HG03575 (cell line): ENCODE data around the gene PRKCZ.

Experiments used
- ATAC-seq: cut with Tn5 transposase; IDR thresholded peaks from one replicate; pipeline ENCODE4 v1.9.1; 2021; ENCODE audit not compliant: unreplicated experiment, insufficient number of reproducible peaks, low FRiP score; ENCODE audit errors: extremely low read depth

PRKCZ gene

DNA sequence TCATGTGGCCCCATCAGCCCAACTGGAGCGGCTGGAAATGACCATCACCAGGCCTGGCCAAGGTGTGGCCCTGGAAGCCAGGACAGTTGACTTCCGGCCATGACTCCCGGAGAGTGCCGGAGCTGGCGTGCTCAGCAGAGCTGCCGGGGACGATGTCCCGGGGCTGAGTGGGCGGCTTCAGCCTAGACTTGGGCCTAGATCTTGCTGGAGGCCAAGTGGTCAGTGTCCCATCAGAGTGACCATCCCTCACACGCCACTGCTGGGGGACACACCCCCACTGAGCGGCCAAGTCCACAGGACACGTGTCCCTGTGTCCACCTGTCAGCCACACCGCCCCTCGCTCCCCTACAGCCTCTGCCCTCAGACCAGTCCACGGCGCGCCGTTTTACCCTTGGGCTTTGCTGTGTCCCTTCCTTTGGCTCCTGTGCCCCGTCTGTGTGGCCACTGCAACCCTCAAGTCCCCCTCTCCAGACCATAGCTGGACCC, 140.3 kb downstream of the PRKCZ start:
- no peak for ATAC-seq

DNA sequence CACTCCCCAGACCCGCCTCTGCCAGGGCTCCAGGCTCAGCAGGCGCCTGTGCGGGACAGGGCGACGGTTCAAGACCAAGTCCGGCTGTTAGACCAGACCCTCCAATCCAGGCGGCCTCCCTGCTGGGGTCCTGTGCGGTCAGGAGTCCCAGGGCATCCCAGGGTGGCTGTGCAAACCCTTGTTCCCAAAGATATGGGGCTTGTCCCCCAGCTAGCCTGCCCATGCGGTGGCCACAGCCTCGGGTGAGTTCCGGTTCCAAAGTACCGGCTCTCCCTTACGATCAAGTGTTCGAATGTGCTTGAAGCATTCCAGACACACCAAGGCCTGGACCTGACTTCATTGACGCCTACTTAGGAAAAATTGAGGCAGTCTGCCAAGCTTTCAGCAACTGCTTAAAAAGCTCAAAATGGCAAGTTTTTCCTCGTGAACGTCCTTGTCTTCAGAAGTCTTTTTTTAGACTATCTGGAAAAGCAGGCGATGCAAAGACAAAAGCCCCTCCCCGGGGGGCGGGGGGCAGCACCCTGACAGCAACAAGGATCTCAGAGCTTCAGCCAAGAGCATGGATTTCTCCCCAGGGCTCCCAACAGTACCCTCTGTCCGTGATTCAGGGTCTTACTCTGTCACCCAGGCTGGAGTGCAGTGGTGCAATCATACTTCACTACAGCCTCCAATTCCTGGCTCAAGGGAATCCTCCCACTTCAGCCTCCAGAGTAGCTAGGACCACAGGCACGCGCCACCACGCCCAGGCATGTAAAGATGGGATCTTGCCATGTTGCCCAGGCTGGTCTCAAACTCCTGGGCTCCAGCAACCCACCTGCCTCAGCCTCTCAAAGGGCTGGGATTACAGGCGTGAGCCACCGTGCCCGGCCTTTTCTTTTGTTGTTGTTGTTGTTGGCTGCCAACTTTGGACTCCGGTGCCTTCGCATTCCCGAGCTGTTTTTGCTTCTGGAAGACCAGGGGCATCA, 142.1 kb downstream of the PRKCZ start:
- ATAC-seq: no peak

DNA sequence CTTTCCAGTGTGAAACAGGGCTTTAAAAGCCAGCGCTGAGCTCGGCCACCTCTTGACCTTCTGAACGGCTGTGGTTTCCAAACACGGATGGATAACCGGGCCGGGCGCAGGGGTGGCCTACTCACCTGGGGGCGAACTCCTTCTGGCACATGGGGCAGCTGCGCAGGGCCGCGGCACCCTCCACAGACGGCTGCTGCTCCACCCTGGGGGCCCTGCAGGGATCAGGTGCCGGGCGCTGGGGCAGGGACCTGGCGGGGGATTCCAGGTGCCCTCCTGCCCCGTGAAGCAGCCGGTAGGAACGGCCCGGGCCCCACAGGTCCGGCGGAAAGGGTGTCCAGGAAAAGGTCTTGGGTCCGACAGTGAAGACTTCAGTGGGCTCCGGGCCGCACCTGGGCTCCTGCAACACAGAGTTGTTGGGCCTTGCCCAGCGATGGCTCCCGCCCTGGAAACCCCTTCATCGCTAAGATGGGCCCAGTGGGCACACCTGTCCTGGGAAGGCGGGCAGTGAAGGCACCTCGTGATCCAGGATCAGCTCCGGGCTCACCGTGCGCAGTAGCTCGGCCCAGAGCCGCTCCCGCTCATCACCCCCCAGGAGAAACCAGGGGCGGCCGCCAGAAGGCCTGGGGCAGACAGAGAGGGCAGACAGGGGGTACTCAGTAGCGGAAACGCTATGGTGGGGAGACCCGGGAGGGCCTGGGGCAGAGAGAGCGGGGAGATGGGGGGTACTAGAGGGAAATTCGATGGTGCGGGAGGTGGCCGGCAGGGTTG, 143.5 kb downstream of the PRKCZ start:
- ATAC-seq: no peak

DNA sequence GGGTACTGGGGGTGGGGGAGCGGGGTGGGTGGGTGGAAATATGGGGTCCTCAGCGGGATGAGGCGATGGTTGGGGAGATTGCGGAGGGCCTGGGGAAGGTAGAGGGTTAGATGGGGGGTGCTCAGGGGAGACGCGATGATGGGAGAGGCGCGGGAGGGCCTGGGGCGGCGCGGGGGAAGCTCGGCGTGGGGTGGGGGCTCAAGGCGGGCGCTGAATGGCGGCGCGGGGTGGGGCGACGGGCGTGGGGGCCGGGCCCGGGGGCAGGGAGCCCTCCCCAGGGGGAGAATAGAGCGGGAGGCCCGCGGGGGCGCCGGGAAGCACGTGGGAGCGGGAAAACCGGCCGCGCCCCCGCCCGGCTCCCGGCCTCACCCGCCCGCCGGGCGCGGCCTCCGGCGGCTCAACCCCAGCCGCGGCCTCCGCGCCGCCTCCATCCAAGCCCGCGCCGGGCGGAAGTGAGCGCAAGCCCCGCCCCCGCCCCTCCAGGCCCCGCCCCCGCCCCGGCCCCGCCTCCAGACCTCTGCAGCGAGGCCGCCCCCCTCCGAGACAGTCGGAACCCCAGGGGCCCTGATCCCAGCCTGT, 144.2 kb downstream of the PRKCZ start, which contains the start of gene FAAP20:
Gene FAAP20 (minus strand): TSS at position 454 of the 579 bp plus-strand sequence. CDS start 23 bp downstream, at position 431.
- ATAC-seq: no peak

DNA sequence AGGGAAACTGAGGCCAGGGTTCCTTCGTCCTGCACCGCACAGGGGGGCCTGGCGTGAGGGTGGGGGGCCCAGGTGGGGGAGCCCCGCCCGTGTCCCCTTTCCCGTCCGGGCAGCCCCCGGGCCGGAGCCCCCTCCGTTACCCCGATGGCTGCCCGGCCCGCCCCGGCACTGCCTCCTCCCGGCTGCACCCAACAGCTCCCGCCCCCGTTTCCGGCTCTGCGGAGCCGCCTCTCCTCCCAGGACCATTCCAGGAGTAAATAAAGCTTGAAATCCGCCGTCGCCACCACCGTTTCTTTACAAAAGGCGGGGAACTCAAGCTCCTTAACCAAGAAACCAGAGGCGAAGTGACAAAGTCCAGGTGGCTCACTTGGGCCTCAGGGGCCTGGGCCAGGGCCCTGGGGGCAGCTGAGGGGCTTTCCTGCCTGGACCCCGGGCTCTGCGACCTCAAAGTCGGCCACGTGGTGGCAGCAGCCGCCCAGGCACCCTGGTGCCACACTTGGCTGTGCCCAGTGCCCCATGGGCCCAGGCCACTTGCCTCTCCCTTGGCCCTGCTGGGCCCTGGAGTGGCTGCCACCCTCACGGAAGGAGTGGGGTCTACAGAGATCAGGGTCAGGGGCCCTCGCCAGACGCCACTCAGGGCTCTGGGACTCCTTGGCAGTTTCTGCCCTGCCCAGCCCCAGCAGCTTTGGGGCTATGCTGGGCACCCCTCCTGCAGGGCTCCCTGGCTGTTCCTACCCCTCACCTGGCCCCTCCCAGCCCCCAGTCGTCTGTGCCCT, 144.9 kb downstream of the PRKCZ start:
- no peak for ATAC-seq

DNA sequence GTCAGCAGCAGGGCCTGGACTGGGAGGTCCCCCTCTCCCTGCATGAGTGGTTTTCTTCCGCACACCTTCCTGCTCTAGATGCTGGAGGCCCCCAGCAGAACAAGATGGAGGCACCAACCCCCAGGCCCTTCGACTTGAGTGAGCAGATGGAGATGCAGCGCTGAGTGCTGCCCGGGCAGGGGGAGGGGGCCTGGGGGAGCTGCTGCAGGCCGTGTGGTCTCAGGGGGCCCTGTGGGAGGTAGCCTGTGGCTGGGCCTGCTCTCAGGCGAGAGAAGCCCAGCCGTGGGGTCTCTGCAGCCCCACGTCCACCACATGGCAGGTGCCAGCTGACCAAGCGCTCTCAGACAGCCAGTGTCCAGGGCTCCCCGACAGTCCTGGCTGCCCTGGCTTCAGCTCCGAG, 145.6 kb downstream of the PRKCZ start:
- no peak for ATAC-seq

DNA sequence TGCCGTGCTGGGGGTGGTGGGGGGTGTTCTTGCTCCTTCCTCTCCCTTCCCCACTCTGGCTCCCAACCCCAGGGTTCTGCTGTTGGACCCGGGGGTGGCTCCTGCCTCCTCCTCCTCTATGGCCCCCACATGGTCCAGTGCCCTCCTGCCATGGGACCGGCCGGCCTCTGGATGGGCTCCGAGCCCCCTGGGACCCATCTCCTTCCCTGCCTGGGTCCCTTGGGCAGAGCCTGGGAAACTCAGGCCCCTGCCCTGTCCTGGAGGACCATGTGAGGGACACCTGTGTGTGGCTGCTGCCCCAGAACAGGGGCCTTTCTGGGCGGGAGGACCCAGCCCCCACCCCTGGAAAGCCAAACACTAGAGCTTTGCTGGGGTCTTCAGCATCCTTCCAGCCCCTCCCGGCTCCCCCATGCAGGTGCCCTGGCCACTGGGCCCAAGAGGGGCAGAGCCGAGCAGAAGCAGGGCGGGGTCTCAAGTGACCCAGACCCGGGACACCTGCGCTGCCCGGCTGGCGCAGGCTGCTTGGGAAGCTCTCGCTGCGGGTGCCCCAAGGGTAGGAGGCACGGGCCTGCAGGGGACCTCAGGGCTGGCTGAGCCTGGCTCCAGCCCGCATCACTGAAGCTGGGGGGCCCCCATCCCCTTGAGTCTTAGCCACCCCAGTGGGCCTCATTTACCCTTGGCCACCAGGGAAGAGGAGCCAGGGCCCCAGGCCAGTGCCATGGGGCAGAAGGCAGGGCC, 146.9 kb downstream of the PRKCZ start:
- no peak for ATAC-seq

DNA sequence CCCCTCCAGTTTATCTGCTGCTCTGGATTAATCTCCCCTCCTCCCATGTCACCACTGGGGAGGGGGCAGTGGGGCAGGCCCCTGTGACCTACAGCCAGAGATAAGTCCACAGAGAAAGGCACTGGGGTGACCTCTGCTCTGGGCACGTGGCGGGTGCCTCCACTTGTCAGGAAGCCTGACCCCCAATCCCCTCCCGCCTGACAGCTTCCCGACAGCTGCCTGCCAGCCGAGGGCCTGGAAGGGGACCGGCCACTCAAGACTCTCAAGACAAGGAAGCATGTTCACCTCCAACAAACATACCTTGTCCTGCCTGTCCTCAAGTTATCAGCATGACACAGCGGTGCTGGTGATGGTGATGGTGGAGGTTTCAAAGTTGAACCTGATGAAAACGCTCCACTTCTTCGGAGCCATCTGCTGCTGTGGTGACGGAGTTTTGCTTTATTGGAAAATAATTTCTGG, 147.5 kb downstream of the PRKCZ start:
- ATAC-seq: no peak

DNA sequence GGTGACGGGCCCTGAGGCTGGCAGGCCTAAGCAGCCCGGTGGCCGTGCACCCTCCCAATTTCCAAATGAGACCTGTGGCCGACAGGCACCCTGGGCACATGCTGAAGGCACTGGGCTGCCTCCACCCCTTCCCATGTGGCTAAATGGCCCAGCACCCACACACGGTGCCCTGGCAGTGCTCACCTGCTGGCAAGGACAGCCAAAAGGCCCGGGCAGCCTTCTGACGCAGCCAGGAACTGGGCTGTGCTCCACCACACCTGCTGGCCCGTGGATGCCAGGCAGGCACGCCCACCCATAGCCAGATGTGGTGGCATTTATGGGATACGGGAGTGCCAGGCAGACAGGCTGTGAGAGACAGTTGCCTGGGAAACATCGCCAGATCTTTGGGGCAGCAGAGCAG, 148.4 kb downstream of the PRKCZ start:
- ATAC-seq: no peak

DNA sequence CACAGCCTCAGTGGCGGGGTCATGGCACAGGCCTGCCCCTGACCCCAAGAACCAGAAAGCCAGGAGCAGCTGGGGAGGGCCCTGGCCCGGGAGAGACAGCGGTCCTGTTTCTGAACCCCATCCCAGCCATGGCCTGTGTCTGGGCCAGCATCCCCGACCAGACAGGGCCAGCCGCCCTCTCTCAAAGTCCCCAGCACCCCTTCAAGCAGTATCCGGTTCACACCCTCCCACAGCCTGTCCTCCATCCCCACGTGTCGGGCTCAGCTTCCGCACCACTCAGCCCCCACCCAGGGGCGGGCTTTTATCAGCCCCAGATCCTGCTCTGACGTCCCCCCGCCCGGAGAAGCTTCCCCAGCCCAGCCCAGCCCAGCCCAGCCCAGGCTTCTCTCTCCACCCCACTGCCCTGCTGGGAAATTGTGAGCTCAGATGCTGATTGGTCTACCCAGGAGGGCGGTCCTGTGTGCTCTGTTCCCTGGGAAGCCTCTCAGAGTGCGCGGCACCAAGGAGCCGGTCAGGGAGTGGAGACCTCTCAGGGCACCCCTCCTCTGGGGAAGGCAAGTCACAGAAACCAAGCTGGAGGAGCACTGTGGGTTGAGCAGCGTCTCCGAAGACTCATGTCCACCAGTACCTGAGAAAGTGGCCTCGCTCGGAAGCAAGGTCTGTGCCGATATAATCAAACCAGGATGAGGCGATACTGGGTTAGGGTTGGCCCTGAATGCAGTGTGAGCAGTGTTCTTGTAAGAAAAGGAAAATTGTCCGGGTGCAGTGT, 149.0 kb downstream of the PRKCZ start:
- ATAC-seq: no peak

DNA sequence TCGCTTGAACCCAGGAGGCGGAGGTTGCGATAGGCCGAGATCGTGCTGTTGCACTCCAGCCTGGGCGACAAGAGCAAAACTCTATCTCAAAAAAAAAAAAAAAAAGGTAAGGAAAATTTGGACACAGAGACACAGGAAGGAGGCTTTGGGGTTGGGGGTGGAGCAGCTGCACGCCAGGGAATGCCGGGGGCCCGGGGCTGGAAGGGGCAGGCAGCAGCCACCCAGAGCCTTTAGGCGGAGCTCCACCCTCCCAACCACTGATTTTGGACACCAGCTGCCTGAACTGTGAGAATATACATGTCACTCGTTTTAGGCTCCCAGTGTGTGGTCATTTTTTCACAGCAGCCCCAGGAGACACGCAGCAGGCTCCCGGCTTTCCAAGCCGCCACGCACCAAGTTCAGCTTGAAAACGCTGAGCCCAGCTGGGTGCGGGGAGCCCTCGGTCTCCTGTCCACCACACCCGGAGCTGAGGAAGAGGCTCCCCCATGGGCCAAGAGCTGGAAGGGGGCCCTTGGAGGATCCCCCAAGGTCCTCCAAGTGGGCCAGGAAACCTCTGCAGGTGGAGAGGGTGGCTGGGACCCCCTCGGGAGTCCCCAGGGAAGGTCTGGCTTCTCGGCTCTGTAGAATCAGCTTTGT, 150.2 kb downstream of the PRKCZ start:
- no peak for ATAC-seq

DNA sequence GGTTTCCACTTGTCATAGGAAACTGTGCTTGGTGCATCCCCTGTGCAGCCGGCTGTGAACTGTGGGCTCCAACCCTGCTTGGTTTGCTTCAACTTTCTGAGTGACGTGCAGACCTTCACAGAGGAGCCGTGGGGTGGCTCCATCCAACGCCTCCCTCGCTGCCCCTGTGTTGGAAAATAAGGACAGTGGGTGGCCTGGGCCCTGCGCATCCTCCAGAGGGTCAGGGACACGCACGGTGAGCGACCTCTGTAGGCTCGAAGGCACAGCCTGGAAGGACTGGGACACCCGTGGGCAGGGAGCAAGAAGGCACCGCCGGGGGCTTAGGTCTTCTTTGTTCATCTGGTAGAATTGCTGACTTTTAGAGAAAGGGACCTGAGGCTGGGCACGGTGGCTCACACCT, 150.9 kb downstream of the PRKCZ start:
- ATAC-seq: no peak

DNA sequence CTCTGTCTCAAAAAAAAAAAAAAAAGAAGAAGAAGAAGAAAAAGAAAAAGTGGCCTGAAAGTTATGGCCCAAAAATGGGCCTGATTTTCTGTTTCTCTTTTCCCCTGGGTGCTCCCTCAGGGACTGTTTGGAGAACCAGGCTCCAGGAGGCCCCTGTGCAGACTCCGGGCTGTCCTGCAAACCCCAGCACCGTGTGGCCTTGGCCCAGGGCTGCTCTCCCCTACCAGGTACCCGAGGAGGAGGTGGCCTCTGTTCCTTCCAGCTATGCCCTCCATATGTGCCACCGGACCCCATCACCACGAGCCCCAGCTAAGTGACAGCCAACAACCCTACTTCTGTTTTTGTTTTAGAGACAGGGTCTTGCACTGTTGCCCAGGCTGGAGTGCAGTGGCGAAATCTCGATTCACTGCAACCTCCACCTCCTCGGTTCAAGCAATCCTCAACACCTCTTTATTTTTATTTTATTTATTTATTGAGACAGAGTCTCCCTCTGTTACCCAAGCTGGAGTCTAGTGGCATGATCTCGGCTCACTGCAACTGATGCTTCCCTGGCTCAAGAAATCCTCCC, 151.9 kb downstream of the PRKCZ start:
- no peak for ATAC-seq

DNA sequence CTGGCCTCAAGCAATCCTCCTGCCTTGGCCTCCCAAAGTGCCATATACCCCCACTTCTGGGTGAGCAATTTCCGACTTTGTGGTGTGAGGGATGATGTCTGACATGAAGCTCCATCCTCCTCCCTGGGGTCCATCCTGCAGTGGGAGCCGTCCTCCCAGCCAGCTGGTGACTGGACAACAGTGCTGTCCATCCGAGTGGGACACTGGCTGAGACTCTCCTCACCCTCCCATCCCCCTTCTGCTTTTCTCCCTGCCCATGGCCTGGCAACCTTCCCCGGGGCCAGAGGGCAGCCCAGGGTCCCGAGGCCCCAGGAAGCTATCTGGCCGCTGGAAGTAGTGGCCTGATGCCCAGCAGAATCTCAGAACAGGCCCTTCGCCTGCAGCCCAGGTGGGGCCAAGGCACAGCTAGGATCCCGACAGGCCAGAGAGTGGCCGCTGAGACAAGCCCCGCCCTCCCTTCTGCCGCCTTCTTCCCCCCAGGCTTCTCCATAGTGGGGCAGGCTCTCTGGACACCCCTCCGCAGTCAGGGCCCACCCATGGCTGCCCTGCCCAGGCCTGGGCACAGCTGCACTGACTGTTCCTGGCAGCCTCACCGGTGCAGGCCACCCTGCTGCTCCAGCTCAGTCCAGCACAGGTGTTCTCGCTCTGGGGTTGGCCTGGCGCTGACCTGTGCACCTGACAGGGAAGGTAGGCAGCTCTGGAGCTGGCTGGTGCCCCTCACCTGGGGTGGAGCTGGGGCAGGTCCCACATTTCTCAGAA, 152.8 kb downstream of the PRKCZ start:
- no peak for ATAC-seq

DNA sequence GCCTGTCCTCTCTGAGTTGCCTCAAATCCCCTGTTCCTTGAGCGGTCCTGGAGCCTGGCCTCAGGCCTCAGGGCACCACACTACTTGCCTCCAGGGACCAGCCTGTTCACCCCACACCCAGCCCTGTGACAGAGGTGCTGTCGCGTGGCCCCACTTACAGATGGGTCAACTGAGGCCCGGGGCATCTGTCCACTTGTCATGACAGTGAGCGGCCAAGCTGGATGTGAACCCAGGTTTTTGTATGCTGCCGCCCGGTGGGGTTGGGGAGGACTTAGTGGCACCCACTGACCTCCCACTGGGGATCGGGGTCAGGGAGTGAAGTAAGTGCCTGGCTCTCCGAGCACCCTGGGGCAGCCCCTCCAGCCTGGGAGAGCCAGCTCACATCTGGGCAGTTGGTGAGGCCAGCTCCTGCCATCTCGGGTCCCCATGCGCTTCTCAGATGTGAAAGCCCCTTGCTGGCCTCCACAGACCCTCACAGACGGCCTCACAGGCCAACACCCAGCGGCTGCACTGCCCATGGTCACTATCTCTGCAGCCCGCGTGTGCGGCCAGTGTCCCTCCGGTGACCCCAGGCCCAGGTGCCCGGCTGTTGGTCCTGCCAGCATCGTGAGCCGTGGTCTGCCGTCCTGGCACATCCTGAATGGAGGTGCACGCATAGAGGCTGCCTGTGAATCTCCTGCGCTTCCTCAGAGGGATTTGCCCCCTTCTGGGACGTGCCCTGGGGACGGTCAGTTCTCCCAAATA, 153.6 kb downstream of the PRKCZ start:
- no peak for ATAC-seq
